GM21360 (cell line): Measurements from ENCODE around the gene NECAB2.

Experiments
- ATAC-seq: cut with Tn5 transposase; IDR thresholded peaks from one replicate; pipeline ENCODE4 v1.9.1; 2021; ENCODE audit warnings: mild to moderate bottlenecking, moderate library complexity; ENCODE audit not compliant: unreplicated experiment

The NECAB2 gene

DNA sequence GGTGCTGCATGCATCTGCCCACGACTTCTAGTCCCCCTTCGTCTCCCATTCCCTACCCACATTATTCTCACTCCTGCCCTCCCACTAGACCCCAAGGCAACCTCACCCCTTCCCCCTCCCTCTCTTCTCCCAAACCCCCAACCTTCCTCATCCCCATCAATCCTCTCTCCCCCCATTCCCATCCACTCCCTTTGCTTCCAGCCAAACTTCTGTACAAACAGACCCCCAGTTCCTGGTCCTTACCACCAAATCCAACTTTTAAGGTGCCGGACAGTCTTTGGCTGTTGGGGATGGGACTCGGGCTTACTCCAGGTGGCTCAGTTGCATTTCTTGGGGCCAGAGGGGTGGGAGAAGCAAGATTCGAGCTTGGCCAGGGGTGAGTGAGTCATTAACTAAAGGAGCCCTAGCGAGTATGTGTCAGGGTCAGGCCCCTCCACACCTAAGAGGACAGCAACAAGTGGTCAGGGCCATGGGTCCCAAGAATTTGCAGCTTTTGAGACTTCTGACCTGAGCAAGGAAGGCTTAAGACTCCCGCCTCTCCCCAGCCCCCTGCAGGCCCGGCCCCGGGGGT lies 74.3 kb downstream of the NECAB2 start, which contains the start of gene SLC38A8:
SLC38A8 (minus strand) TSS at position 488 of the 571 bp plus-strand sequence. CDS start 638 bp downstream, outside the sequence.
- no peak for ATAC-seq

- ATAC-seq = no peak
These were observed 74.9 kb downstream of the NECAB2 start for GRCh38 chr16:84042879-84043485.

- ATAC-seq = no peak
These were observed 75.6 kb downstream of the NECAB2 start for GRCh38 chr16:84043486-84044117.

GRCh38 chr16:84044118-84044488 lies 76.1 kb downstream of the NECAB2 start:
- ATAC-seq = no peak

GRCh38 chr16:84045001-84045817 lies 77.2 kb downstream of the NECAB2 start:
- no peak for ATAC-seq

DNA sequence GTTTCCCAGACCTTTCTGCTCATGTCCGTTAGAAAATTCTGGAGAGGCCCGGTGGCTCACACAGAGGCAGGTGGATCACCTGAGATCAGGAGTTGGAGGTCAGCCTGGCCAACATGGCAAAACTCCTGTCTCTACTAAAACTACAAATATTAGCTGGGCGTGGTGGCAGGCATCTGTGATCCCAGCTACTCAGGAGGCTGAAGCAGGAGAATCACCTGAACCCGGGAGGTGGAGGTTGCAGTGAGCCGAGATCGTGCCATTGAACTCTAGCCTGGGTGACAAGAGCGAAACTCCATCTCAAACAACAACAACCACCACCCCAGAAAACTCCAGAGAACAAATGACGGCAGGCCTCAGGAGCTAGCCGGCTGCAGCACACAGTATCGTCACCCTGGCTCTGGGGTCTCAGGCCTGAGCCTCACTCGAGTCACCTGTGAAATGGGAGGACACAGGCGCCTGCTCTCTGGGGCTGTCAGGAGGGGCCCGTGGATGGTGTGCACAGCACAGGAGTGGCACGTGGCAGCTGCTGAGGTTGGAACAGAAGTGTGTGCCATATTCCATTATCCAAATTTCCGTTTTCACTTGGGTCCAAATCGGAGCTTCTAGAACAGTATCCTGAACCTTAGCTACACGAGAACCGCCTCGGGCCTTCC lies 77.9 kb downstream of the NECAB2 start:
- no peak for ATAC-seq

GRCh38 chr16:84047206-84047605 lies 79.2 kb downstream of the NECAB2 start:
- ATAC-seq = no peak

DNA sequence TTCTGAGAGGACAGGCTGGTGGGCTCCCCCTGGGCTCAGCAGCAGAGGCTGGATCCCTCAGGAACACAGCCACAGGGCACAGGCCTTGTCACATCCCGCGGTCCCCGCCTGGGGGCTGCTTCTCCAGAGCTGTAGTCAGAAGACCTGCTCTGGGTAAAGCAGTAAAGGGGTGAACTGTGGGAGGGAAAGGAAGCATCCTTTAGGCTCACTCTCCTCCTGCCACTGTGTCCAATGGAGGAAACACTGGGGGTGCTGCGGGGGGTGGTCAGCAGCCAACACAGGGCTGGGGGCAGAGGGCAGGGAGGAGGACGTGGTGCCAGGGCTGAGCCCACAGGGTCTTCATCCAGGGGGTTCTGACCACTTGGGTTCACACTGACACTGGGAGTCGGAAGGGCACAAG lies 79.6 kb downstream of the NECAB2 start:
- ATAC-seq = no peak

GRCh38 chr16:84048270-84048669 lies 80.2 kb downstream of the NECAB2 start:
- no peak for ATAC-seq

DNA sequence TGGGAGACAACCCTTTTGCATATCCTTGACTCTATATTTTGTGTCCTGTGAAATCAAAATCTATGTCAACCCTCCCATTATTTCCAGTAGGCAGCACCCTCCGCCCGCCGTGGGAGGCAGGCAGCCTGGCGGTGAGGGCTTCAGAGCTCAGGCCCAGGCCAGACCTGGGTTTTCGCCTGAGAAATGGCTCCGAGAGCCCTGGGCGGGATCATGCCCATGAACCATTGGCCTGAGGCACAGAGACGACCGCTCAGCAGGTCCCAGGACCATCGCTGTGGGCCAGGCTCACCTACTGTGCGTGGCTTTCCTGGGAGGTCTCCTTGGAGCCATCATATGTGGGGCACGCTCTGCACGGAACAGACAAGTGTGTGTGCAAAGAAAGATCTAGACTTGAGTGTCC lies 80.8 kb downstream of the NECAB2 start:
- no peak for ATAC-seq

DNA sequence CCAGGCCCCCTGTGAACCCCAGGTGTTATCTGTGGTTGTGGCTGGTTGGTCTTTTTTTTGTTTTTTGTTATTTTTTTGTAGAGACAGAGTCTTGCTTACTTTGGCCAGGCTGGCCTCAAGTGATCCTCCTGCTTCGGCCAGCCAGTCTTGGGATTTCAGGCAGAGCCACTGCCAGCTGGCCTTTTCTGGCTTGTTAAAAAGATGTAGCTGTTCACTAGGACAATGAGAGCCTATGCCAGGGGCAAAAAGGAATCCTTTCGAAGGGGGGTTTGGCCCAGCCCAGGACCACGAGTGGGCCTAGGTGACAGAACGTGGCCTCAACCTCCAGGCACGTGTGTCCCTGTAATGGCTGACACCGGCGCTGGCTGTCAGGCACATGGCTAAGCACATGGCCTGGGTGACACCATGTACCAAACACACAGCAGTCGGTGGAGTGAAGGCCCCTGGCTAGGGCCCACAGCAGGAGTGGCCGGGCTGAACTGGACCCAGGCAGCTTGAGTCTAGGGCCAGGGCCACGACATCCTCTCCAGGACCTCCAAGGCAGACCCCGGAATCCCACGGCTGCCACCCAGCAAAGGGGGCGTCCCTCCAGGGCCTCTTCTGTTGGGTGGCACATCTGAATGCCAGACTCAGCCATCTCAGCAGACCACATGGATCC lies 81.5 kb downstream of the NECAB2 start:
- no peak for ATAC-seq

- ATAC-seq = no peak
These were observed 82.3 kb downstream of the NECAB2 start for GRCh38 chr16:84050316-84050715.

GRCh38 chr16:84052071-84052622 lies 84.1 kb downstream of the NECAB2 start:
- ATAC-seq = no peak
